Naive thymus-derived CD4-positive, alpha-beta T cell (primary cell): ENCODE measurements around the gene DBF4B. TPM values are rescaled to one million over a fixed set of nuclear protein-coding genes. Genes with fewer than 3 reads are reported as not detected.

Source experiments
- ATAC-seq: fragments of 150-1000 bp; cut with Tn5 transposase; 2 replicates; pipeline ENCODE4 v1.10.0; 2021; ENCODE audit warnings: mild to moderate bottlenecking, moderate library complexity
- CTCF ChIA-PET: fragments of 350-600 bp; sonication (Branson Sonifier 250); formaldehyde crosslinking; loops from one replicate; lab custom pipeline; 2021; ENCODE audit warnings: antibody characterized with exemption; lab: Charles Lee
- POLR2A ChIA-PET: fragments of 350-600 bp; sonication (Branson Sonifier 250); formaldehyde crosslinking; loops from one replicate; lab custom pipeline; 2021; ENCODE audit warnings: antibody characterized with exemption, inconsistent platforms; lab: Charles Lee
- DNase-seq, 9 donors: peaks; one replicate each; pipeline versions ENCODE4 v3.0.0 to v3.0.0-alpha.2; 2020 to 2022; ENCODE audit warnings: mixed read lengths in 1 of 9
- H3K27ac ChIP-seq: one replicate; pipeline ENCODE4 v1.7.0; 2013; ENCODE audit warnings: mild to moderate bottlenecking, low read depth, low read length, moderate library complexity
- H3K27me3 ChIP-seq, 2 donors: one replicate each; pipeline ENCODE4 v1.7.0; 2013; ENCODE audit warnings: low read length in 2 of 2, mild to moderate bottlenecking in 2 of 2, moderate library complexity in 2 of 2; ENCODE audit not compliant: control insufficient read depth in 2 of 2, insufficient read depth in 2 of 2
- H3K36me3 ChIP-seq, 3 experiments: 1 replicate in 2 of 3; 2 replicates in 1 of 3; pipeline ENCODE4 v1.7.0; 2013; ENCODE audit warnings: low read length in 3 of 3, mild to moderate bottlenecking in 3 of 3, moderate library complexity in 1 of 3; ENCODE audit not compliant: insufficient read depth in 3 of 3, control insufficient read depth in 2 of 3
- H3K4me1 ChIP-seq, 2 donors: one replicate each; pipeline ENCODE4 v1.7.0; 2013; ENCODE audit warnings: low read length in 2 of 2, mild to moderate bottlenecking in 2 of 2, moderate library complexity in 1 of 2; ENCODE audit not compliant: control insufficient read depth in 2 of 2, insufficient read depth in 2 of 2
- H3K4me3 ChIP-seq: 2 replicates; pipeline ENCODE4 v1.7.0; 2013; ENCODE audit warnings: mild to moderate bottlenecking, low read length
- H3K9me3 ChIP-seq, 3 experiments: 1 replicate in 2 of 3; 2 replicates in 1 of 3; pipeline ENCODE4 v1.7.0; 2013; ENCODE audit warnings: low read length in 3 of 3; ENCODE audit not compliant: control insufficient read depth in 2 of 3
- H3K27ac Mint-ChIP-seq, 9 donors: one replicate each; pipeline ENCODE4 v1.8.0; 2020 to 2022; ENCODE audit warnings: mixed read lengths in 9 of 9, mild to moderate bottlenecking in 8 of 9, moderate library complexity in 5 of 9, inconsistent platforms in 2 of 9
- H3K27me3 Mint-ChIP-seq, 5 donors: one replicate each; pipeline ENCODE4 v1.8.0; 2021 to 2022; ENCODE audit warnings: mixed read lengths in 5 of 5, mild to moderate bottlenecking in 1 of 5
- H3K36me3 Mint-ChIP-seq, 5 donors: one replicate each; pipeline ENCODE4 v1.8.0; 2020 to 2022; ENCODE audit warnings: mixed read lengths in 5 of 5, mild to moderate bottlenecking in 3 of 5, inconsistent platforms in 1 of 5
- H3K4me1 Mint-ChIP-seq, 7 donors: one replicate each; pipeline ENCODE4 v1.8.0; 2020 to 2022; ENCODE audit warnings: mixed read lengths in 7 of 7, mild to moderate bottlenecking in 3 of 7, inconsistent platforms in 1 of 7
- H3K4me3 Mint-ChIP-seq, 10 donors: one replicate each; pipeline ENCODE4 v1.8.0; 2020 to 2022; ENCODE audit warnings: mild to moderate bottlenecking in 10 of 10, mixed read lengths in 10 of 10, moderate library complexity in 6 of 10, inconsistent platforms in 2 of 10
- H3K9me3 Mint-ChIP-seq, 11 donors: one replicate each; pipeline ENCODE4 v1.8.0; 2020 to 2022; ENCODE audit warnings: mixed read lengths in 11 of 11, mild to moderate bottlenecking in 4 of 11, inconsistent platforms in 1 of 11, moderate library complexity in 1 of 11
- intact Hi-C, 2 donors: fragments of 100-400 bp; cut with micrococcal nuclease; formaldehyde crosslinking; loops; one replicate each; pipeline ENCODE4 v1.15.1; 2023
- polyA plus RNA-seq, 2 donors: library from polyadenylated mRNA; unstranded; fragments of 300-500 nt; fragmentation: Illumina TruSeq; gene quantifications; one replicate each; pipeline ENCODE4 v1.2.3, GENCODE V29; 2021
- total RNA-seq, 6 experiments: library from RNA in 5 of 6; stranded (reverse) in 5 of 6; gene quantifications; 1 replicate in 5 of 6; 2 replicates in 1 of 6; pipeline ENCODE4 v1.2.3 and lab custom pipeline; 2021 to 2026

Gene DBF4B
- total and polyA plus RNA-seq, 7 experiments from 2014 or later: 0.35 to 23.1 (median 3.8) TPM

- Histone ChIP-seq H3K4me3 (no peak overlapping the region), H3K27me3 (no peaks in the 10 kb centered on the region), H3K36me3 (no peaks in the 10 kb centered on the region), H3K9me3 (no peaks in the 10 kb centered on the region), H3K27ac (no peak overlapping the region), H3K4me1 (no peaks in the 10 kb centered on the region)
- Mint-ChIP-seq H3K36me3 (no peaks in the 10 kb centered on the region), H3K27me3 (peaks cover 0 to 15% (median 11%) of the 10 kb centered on the region in 5 donors), H3K4me1 (peaks cover 0 to 9% (median 0%) of the 10 kb centered on the region in 7 donors), H3K9me3 (no peaks in the 10 kb centered on the region), H3K4me3 (no peak overlapping the region), H3K27ac (no peak overlapping the region)
- ATAC-seq (no peak), DNase-seq (no peak)
- CTCF ChIA-PET: interaction anchor here (0.6 to 1.3 kb wide), 2 partner anchors 10 to 32 kb away, joined by 3 to 4 read pairs; no protein-coding TSS in a partner anchor
- intact Hi-C loops: loop anchor here in 1 of 2 donors (10.0 kb wide), 1 partner anchor 545 kb away; the partner anchor contains the start of gene MAP3K14
- POLR2A ChIA-PET: no interaction called here
Measured at GRCh38 chr17:44769647-44770084, 61.2 kb downstream of the DBF4B start.

DNA sequence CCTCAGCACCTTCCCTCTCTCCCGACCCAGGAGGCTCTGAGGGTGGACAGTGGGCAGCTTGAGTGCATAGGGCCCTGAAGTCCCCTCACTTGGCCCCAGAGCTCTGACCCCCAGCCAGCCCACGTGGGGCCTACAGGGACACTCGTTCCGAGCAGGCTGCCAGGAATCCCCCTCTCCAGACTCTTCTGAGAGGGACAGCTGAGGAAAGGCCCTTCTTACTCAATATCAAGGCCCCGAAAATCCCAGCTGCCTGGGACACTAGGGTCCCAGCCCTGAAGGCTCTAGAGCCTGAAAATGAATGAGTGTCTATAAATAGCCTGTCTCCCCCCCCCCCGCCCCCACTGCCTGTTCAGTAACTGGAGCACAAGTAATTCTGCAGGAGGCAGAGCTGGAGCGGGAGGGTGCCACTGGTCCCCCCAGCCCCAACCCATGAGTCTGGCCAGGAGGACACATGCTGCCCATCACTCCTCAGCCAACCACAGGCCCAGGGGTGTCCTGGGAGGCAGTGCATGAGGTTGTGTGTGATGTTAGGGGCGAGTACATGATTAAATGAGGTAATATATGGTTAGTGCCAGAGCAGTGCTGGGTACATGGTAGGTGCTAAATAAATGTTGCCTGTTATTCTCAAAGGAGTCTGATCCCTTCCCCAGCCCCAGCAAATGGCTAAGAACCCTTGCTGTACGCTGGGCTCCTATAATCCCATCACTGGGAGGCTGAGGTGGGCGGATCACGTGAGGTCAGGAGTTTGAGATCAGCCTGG, 61.9 kb downstream of the DBF4B start:
- intact Hi-C loops: loop anchor here in 1 of 2 donors (10.0 kb wide), 1 partner anchor 544 kb away; the partner anchor contains the start of gene MAP3K14
- ChIA-PET POLR2A (no interaction called here), CTCF (interaction anchor here (0.6 to 1.3 kb wide), 2 partner anchors 9 to 32 kb away, joined by 3 to 4 read pairs; no protein-coding TSS in a partner anchor)
- Mint-ChIP-seq H3K4me1 (peaks cover 0 to 11% (median 0%) of the 10 kb centered on the region in 7 donors), H3K27me3 (peaks cover 0 to 15% (median 11%) of the 10 kb centered on the region in 5 donors), H3K36me3 (no peaks in the 10 kb centered on the region), H3K9me3 (no peaks in the 10 kb centered on the region), H3K4me3 (no peak overlapping the region), H3K27ac (peak overlapping the region in 1 of 9 donors; percentile 30)
- no peaks in the 10 kb centered on the region for H3K36me3 ChIP-seq
- H3K27me3 ChIP-seq: no peaks in the 10 kb centered on the region
- no peak overlapping the region for H3K4me3 ChIP-seq
- H3K27ac ChIP-seq: no peak overlapping the region
- H3K4me1 ChIP-seq: no peaks in the 10 kb centered on the region
- no peak for DNase-seq
- H3K9me3 ChIP-seq: no peaks in the 10 kb centered on the region
- ATAC-seq: no peak

DNA sequence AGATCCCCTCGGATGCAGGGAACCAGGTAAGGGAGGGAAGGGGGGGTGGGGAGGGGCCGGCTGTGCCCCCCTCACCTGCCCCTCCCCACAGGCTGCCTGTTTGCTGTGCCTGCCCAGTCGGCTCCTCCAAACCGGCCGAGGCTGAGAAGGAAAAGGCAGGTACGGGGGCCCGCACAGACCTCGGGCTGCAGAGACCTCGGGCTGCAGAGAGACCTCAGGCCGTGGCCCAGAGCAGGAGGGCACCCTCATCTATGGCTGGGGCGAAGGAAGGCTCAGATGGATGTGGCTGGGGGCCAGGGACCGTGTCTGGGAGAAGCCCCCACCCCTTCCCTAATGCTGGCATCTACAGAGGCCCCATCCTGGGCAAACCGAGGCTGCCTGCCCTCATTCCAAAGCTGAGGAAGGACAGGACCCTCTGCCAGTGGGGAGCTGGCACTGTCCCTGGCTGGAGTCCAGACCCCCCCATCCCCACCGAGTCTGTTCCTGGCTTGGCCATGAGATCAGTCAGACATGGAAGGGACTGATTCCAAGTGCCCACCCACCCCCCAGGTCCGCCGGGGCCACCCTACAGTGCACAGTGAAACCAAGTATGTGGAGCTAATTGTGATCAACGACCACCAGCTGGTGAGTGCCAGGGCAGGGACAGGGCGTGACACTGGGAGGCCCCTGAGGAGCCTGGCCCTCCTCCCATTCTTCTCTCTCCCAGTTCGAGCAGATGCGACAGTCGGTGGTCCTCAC, 64.0 kb downstream of the DBF4B start:
- intact Hi-C loops: loop anchor here in 1 of 2 donors (10.0 kb wide), 1 partner anchor 542 kb away; the partner anchor contains the start of gene MAP3K14
- Histone ChIP-seq H3K27me3 (no peaks in the 10 kb centered on the region), H3K4me1 (peaks cover 0 to 5% of the 10 kb centered on the region in 2 donors), H3K9me3 (no peaks in the 10 kb centered on the region), H3K36me3 (no peaks in the 10 kb centered on the region), H3K4me3 (no peak overlapping the region), H3K27ac (no peak overlapping the region)
- H3K4me3 Mint-ChIP-seq: peak overlapping the region in 1 of 10 donors; percentile 64
- ATAC-seq (no peak), DNase-seq (no peak)
- H3K27ac Mint-ChIP-seq: no peak overlapping the region
- CTCF ChIA-PET: interaction anchor here (13.5 kb wide), 1 partner anchor 94 kb away, joined by 146 read pairs; no protein-coding TSS in a partner anchor
- H3K27me3 Mint-ChIP-seq: peaks cover 0 to 11% (median 7%) of the 10 kb centered on the region in 5 donors
- peaks cover 0 to 18% (median 4%) of the 10 kb centered on the region in 7 donors for H3K4me1 Mint-ChIP-seq
- H3K36me3 Mint-ChIP-seq: no peaks in the 10 kb centered on the region
- POLR2A ChIA-PET: no interaction called here
- no peaks in the 10 kb centered on the region for H3K9me3 Mint-ChIP-seq

- no peaks in the 10 kb centered on the region for H3K9me3 Mint-ChIP-seq
- no peaks in the 10 kb centered on the region for H3K9me3 ChIP-seq
- no peaks in the 10 kb centered on the region for H3K36me3 Mint-ChIP-seq
- H3K27me3 Mint-ChIP-seq: peaks cover 0 to 9% (median 7%) of the 10 kb centered on the region in 5 donors
- H3K4me3 Mint-ChIP-seq: no peak overlapping the region
- ATAC-seq: no peak
- H3K4me1 ChIP-seq: peaks cover 0 to 5% of the 10 kb centered on the region in 2 donors
- ChIA-PET POLR2A (no interaction called here), CTCF (interaction anchor here (13.5 kb wide), 1 partner anchor 93 kb away, joined by 146 read pairs; no protein-coding TSS in a partner anchor)
- DNase-seq: no peak
- H3K4me3 ChIP-seq: no peak overlapping the region
- no peak overlapping the region for H3K27ac Mint-ChIP-seq
- H3K4me1 Mint-ChIP-seq: peaks cover 0 to 15% (median 4%) of the 10 kb centered on the region in 7 donors
- H3K36me3 ChIP-seq: no peaks in the 10 kb centered on the region
- intact Hi-C loops: loop anchor here in 1 of 2 donors (10.0 kb wide), 1 partner anchor 542 kb away; the partner anchor contains the start of gene MAP3K14
- H3K27me3 ChIP-seq: no peaks in the 10 kb centered on the region
- H3K27ac ChIP-seq: no peak overlapping the region
Measured at GRCh38 chr17:44773140-44773539, 64.7 kb downstream of the DBF4B start.

DNA sequence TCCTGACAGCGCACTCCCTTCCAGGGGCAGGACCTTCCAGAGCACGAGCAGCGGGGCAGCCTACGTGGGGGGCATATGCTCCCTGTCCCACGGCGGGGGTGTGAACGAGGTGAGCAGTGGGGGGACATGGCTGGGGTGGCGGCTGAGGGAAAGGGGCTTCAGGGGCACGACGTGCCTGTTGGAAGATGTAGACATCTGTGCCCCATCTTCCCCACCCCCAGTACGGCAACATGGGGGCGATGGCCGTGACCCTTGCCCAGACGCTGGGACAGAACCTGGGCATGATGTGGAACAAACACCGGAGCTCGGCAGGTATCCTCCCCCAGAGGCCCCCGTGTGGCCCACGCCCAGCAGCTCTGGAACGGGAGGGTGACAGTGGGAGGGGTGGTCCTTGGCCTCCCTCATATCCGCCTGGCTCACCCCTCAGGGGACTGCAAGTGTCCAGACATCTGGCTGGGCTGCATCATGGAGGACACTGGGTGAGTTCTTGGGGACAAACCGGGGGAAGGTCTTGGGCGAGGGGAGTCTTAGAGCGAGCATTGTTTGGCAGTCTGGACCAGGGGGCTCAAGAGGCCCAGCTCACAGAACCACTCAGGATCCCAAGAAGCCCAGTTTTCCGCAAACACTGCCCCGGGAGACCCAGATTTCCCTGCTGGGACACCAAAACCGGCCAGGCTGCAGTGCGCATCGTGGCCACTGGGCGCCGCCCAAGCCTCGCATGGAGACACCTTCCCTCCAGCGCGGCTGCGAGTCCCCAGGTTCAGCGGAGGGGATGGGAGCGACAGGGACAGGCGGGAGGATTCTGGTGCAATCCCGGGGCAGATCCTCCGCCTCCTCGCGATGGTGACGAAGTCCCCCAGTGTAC, 66.0 kb downstream of the DBF4B start:
- no peaks in the 10 kb centered on the region for H3K36me3 Mint-ChIP-seq
- Histone ChIP-seq H3K27me3 (no peaks in the 10 kb centered on the region), H3K36me3 (no peaks in the 10 kb centered on the region), H3K9me3 (no peaks in the 10 kb centered on the region), H3K4me3 (peak overlapping the region; percentile 87), H3K4me1 (peaks cover 0 to 9% of the 10 kb centered on the region in 2 donors), H3K27ac (no peak overlapping the region)
- peaks cover 0 to 7% (median 5%) of the 10 kb centered on the region in 5 donors for H3K27me3 Mint-ChIP-seq
- H3K4me1 Mint-ChIP-seq: peaks cover 0 to 14% (median 9%) of the 10 kb centered on the region in 7 donors
- CTCF ChIA-PET: interaction anchor here (0.7 to 13.5 kb wide), 6 partner anchors 10 to 423 kb away, joined by 3 to 146 read pairs (median 5); no protein-coding TSS in a partner anchor
- no peaks in the 10 kb centered on the region for H3K9me3 Mint-ChIP-seq
- DNase-seq: peak; percentile 66 to 90 (median 83)
- H3K27ac Mint-ChIP-seq: peak overlapping the region in 6 of 9 donors; percentile 43 to 80 (median 72)
- ATAC-seq: peak; percentile 61
- POLR2A ChIA-PET: interaction anchor here (0.6 kb wide), 1 partner anchor 1375 kb away, joined by 3 read pairs; no protein-coding TSS in a partner anchor
- peak overlapping the region; percentile 88 to 93 (median 90) for H3K4me3 Mint-ChIP-seq
- intact Hi-C loops: loop anchor here (1.0 to 10.0 kb wide), 20 partner anchors 54 to 588 kb away; partner anchors contain the start of genes EFTUD2 (in 2 of the 2), C1QL1 (in 1 of the 2), DBF4B (in 1 of the 2) and DCAKD (in 1 of the 2)
